HG03108 (cell line): ENCODE measurements around the gene CHRDL1.
"Not testable (repeated sequence)": the region's sequence is repeated elsewhere in the genome, so short reads cannot be mapped to it uniquely, and the experiment has no call there.

Experiments
- ATAC-seq: cut with Tn5 transposase; IDR thresholded peaks from one replicate; pipeline ENCODE4 v1.9.1; 2021; ENCODE audit warnings: moderate library complexity; ENCODE audit not compliant: unreplicated experiment

Gene CHRDL1

DNA sequence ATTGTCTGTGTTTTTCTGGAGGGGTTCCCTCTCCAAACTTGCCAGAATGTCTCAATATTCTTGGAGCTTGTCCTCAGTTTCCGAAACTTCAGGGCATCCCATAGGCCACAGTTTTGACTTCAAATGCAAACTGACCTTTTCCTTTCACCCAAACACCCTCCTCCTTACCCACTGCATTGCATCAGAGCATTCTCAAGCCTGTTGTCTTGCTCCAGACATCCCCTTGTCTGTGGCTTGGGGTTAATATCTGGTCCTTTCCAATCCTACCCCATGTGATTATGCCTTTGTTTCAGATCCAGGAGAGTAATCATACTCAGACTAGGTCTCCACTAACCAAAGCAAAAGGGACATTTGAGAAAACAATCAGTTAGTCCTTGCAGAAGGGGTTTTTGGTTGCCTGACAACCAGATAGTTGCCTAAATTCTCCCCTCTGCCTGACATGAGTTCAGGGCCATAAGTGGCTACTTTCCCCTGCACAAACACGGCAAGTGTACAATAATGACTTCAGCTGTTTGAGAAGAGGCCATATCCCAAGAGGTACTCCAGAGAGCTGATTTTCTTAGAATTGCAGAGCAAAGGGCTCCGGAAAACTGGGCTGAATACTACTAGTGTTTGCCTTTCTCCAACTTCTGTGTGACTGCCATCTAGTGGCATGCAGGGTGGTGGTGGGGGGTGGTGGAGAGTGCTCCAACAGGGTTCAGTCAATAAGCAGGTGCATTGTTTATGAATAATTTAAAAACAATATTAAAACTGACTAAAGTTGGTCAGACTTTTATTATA lies 130.2 kb downstream of the CHRDL1 start:
- ATAC-seq: no peak

- no peak for ATAC-seq
Measured at GRCh38 chrX:110657073-110657472, 138.5 kb downstream of the CHRDL1 start.

GRCh38 chrX:110654280-110654679 lies 141.3 kb downstream of the CHRDL1 start:
- not testable (repeated sequence) for ATAC-seq

GRCh38 chrX:110646386-110646785 lies 149.2 kb downstream of the CHRDL1 start:
- no peak for ATAC-seq
